ENCODE results near the gene NECAB3.

Gene NECAB3

GRCh38 chr20:33663161-33664084 lies 10.8 kb downstream of the NECAB3 start:
- DNase-seq, result peak; percentile 70

GRCh38 chr20:33662172-33662571 lies 12.1 kb downstream of the NECAB3 start, which contains the start of gene C20orf144:
Gene C20orf144 (plus strand): TSS chr20:33662327. CDS start chr20:33662346, 19 bp downstream.
- no peak for DNase-seq

- DNase-seq, result no peak
Observed at GRCh38 chr20:33660685-33661058, 13.6 kb downstream of the NECAB3 start.

GRCh38 chr20:33660035-33660684 lies 14.1 kb downstream of the NECAB3 start:
- DNase-seq, result no peak

- DNase-seq, result no peak
Observed at GRCh38 chr20:33659341-33660034, 14.7 kb downstream of the NECAB3 start.

GRCh38 chr20:33658929-33659328 lies 15.3 kb downstream of the NECAB3 start:
- DNase-seq, result no peak

GRCh38 chr20:33658510-33658909 lies 15.7 kb downstream of the NECAB3 start:
- DNase-seq, result no peak

GRCh38 chr20:33657704-33658095 lies 16.5 kb downstream of the NECAB3 start:
- no peak for DNase-seq

GRCh38 chr20:33656783-33657703 lies 17.2 kb downstream of the NECAB3 start:
- no peak for DNase-seq

GRCh38 chr20:33656010-33656782 lies 18.0 kb downstream of the NECAB3 start:
- DNase-seq, result no peak

GRCh38 chr20:33655164-33655563 lies 19.1 kb downstream of the NECAB3 start:
- DNase-seq, result no peak

- DNase-seq, result no peak
Observed at GRCh38 chr20:33654680-33655161, 19.5 kb downstream of the NECAB3 start.

GRCh38 chr20:33653900-33654596 lies 20.2 kb downstream of the NECAB3 start:
- DNase-seq, result peak; percentile 95

GRCh38 chr20:33653218-33653899 lies 20.9 kb downstream of the NECAB3 start:
- DNase-seq, result peak; percentile 54

- DNase-seq, result peak; percentile 43
Observed at GRCh38 chr20:33651562-33652048, 22.6 kb downstream of the NECAB3 start.

GRCh38 chr20:33650753-33651561 lies 23.3 kb downstream of the NECAB3 start:
- peak; percentile 15 for DNase-seq

- DNase-seq, result no peak
Observed at GRCh38 chr20:33650111-33650752, 24.0 kb downstream of the NECAB3 start.

GRCh38 chr20:33649201-33649681 lies 25.0 kb downstream of the NECAB3 start:
- DNase-seq, result peak; percentile 23

All from NCI-H774 (cell line).